ENCODE results near the gene CES3.

Gene CES3, protein sequence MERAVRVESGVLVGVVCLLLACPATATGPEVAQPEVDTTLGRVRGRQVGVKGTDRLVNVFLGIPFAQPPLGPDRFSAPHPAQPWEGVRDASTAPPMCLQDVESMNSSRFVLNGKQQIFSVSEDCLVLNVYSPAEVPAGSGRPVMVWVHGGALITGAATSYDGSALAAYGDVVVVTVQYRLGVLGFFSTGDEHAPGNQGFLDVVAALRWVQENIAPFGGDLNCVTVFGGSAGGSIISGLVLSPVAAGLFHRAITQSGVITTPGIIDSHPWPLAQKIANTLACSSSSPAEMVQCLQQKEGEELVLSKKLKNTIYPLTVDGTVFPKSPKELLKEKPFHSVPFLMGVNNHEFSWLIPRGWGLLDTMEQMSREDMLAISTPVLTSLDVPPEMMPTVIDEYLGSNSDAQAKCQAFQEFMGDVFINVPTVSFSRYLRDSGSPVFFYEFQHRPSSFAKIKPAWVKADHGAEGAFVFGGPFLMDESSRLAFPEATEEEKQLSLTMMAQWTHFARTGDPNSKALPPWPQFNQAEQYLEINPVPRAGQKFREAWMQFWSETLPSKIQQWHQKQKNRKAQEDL

GRCh38 chr16:66961065-66961744 is at the start of gene CES3:
Gene CES3 (plus strand): TSS chr16:66961266. CDS start chr16:66961308, 42 bp downstream.
- peak; percentile 22 for DNase-seq (ENCODE audit: low read depth)

DNA sequence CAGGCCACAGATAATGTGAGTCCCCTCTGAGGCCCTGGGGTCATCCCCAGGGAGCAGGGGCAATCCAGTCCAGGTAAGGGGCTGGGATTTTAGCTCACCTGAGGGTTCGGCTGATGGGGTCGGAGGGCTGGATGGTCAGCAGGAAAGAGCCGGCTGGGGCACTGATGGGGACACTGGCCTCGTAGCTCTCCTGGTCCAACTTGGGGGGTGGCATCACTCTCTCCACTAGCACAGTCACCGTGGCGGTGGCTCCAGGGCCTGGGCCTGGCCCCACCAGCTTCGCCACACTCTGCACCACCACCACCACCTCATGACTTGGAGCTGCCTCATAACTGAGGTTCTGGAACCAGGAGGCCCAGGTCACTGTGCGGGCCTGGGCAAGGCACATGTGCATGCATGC is 49.3 kb upstream of the CES3 start:
- DNase-seq (ENCODE audit: low read depth), result no peak

GRCh38 chr16:66913081-66913480 is 48.0 kb upstream of the CES3 start:
- no peak for DNase-seq (ENCODE audit: low read depth)

DNA sequence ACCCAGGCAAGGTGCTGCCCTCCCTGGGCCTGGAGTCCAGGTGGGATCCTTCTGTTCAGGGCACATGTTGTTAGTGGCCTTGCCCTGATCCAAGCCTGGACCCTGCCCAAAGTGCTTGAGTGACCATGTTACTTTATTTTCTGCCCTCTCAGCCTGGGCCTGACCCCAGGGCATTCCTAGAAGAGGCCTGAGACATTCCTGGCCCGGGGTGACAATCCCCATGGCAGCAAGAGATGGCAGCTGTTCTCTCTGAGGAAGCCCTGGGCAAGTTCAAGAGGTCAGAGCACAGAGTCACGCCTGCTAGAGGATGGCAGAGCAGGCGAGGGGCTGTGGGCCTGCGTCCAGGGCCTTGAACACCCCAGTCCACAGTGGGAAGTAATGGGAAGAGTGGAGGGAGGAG is 47.4 kb upstream of the CES3 start:
- no peak for DNase-seq (ENCODE audit: low read depth)

- no peak for DNase-seq (ENCODE audit: low read depth)
Observed at GRCh38 chr16:66914541-66914940, 46.5 kb upstream of the CES3 start.

DNA sequence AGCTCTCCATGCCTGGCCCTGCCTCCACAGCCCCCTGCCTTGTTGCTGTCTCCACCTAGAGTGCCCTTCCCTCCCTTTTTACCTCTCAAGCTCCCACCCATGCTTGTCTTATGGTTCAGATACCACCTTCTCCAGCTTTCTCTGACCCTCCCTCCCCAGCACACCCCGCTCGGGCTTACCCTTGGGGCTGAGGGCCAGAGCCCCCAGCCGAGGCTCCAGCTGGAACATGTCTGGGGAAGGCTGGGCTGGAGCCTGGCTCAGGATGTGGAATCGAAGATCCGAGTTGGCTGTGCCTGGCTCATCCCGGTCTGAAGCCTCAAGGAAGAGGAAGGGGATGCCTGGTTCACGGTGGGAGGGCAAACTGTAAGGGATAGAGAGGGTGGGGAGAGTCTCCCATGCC is 46.0 kb upstream of the CES3 start:
- no peak for DNase-seq (ENCODE audit: low read depth)

GRCh38 chr16:66916518-66916917 is 44.5 kb upstream of the CES3 start:
- DNase-seq (ENCODE audit: low read depth), result no peak

- DNase-seq (ENCODE audit: low read depth), result no peak
Observed at GRCh38 chr16:66917741-66918140, 43.3 kb upstream of the CES3 start.

DNA sequence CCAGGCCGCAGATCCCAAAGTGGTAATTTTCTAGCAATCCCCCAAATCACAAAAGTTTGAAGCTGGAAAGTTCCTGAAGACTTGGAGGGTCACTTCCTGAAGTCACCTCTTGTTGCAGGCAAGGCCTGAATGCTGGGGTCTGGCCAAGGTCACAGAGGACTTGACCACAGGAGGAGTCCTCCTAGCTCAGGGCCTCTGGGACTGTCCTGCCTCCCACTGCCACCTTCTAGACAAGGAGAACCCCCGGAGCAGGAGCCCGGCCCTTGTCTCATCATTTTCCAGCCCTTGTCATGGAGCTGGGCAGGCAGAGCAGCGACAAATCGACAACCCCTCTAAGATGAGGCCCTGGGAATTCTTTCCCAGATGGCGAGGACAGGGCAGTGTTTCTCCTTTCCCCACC is 42.7 kb upstream of the CES3 start:
- DNase-seq (ENCODE audit: low read depth), result no peak

DNA sequence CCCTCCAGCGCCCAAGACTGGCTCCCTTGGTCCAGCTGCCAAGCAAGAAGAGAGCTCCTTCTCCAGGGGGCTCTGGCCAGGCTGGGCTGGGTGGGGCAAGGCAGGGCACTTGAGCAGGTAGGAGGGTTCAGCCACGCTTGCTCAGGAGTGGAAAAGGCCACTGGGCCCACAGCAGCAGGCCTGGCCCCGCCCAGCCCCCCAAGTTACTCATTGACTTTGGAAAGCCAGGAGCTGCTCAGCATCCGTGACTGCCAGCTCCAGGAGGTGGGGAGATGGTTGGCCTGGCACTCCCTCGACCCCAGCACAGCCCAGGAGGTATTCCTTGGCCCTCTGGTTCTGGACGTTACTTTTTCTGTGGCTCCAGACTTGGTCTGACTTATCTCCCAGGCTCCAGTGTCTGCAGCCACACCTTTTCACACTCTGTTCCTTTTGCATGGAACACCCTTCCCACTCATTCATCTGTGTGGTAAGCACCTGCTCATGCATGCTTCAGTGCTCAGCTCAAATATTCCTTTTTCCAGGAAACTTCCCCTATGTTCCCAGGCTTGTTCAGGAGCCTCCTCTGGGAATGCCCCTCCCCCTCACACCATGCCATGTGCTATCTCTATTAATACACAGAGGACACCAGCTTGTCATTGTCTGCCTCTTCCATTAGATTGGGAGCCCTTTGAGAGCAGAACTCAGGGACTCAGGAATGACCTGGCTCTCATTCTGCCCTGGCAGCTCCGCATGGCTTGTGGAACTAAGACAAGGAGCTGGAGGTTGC is 42.1 kb upstream of the CES3 start, which contains the start of gene CDH16:
Gene CDH16, minus strand, starts transcription at position 83 of the 766 bp plus-strand sequence. CDS start 820 bp downstream, outside the sequence.
- no peak for DNase-seq (ENCODE audit: low read depth)

DNA sequence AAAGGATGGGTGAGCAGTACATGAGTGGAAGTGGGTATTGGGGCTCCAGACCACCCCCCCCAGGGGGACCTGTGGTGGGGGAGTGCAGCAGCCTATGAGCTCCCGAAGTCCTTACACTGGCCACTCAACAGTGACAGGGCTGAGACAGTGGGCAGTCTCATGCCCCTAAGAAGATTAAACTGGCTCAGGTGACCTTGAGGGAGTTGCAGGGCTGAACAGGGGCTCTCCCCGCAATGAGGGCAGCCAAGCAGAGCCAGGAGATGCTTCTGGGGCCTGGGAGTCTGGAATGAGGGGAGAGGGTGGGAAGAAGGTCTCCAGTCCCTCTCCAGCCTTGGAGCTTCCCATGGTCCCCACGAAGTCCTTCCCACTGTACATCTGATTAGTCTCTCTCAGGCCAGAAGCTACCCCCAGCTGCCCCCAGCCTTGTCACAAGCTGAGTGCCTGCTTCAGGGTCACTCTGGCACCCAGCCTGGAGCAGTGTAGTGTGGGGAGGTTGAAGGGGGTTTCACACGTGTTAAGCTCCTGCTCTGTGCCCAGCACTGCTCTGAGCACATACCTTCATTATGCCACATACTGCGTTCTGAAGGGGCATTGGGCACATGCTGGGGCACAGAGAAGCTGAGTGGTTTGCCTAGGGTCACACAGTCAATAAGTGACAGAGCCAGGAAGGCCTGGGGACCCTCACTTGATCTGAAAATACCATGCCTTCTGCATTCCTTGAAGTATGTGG is 41.3 kb upstream of the CES3 start:
- DNase-seq (ENCODE audit: low read depth), result no peak

DNA sequence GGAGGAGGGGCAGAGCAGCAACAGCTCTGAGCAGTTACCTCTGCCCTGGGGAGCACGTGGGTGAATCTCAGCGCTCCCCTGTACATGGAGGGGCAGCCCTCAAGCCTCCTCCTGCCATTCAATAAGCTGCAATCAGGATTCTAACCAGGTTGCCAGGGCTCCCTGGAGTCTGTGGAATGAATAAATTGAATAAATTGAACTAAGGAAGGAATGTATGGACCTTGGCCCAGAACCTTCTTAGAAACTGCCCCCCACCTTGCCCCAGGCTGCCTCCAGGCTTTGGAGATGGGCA is 40.8 kb upstream of the CES3 start:
- no peak for DNase-seq (ENCODE audit: low read depth)

DNA sequence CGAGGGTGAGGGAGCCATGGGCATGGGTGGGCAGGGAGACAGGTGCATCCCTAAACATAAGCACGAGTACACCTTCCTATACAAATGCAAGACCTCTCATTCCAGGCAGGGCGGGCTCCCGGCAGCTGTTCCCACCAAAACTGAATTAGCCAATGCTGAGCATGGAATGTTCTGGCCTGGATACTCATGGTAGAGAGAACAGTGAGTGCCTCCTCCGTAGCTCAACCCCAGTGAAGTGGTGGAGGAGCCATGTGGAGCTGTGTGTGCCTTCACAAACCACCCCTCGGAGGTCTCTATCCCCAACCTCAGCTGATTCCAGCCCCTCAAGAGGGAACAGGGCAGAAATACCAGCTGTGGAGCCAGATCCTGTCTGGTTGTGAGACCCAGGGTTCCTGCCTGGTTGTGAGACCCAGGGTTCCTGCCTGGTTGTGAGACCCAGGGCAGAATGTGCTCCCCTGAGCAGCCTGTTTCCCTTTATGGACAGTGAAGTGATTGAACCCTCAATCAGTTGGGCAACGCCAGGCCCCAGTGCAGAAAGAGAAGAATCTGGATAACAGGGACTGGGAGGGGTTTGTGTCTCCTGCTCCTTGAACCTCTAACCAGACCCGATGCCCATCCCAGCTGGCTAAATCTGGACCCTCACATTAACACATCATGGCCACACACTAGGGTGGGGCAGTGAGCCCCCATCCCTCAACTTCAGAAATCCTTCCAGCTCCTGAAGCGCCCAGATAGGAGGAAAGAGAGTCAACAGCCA is 40.0 kb upstream of the CES3 start:
- DNase-seq (ENCODE audit: low read depth), result no peak

DNA sequence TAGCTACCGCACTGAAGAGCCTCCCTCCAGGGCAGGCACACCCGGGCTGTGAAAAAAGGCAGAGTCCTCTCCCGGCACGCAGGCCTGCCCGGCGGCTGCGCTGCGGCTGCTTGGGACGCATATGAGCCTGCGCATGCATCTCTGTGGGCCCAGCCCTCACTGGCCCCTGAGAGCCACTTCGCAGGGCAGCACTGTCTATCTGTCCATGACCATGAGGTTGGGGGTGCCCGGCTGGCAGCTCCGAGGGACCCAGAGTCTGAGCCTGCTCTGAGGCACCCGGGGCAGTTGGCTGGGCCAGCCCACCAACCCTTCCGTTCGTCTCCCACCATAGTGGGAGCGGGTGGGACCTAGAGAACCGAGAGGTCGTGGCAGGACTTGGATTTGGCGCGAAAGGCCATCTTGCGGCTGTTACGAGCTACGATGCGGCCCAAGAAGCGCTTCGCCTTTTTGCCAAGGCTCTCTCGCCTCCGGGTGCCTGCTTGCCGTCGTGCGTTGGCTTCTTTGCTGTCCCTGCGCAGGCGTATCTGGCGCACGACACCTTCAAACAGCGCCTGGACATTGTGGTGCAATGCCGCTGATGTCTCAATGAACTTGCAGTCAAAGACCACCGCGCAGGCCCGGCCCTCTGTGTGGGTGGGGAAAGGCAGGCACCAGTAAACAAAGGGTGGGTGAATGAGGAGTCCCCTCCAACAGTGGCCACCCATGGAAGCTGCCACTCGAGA is 39.2 kb upstream of the CES3 start:
- DNase-seq (ENCODE audit: low read depth), result no peak

GRCh38 chr16:66923247-66923731 is 37.8 kb upstream of the CES3 start:
- DNase-seq (ENCODE audit: low read depth), result no peak

DNA sequence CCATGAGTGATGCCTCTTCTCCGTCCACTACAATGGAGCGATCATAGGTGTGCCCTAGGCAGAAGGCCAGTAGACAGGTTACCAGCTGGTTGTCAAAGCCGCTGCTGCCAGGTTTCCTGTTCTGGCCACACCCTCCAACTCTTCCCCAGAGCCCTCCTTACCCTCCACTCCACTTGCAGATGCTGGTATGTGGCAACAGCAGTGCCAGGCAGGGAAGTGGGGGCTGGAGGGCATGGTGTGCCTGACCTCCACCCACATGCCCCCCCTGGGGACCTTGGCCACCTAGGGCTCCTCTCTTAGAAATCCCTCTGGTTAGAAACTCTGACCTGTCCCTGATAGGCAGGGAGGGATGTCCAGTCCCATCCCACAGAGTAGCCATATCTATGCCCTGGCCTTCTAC is 37.2 kb upstream of the CES3 start:
- DNase-seq (ENCODE audit: low read depth), result no peak

- no peak for DNase-seq (ENCODE audit: low read depth)
Observed at GRCh38 chr16:66924527-66925321, 36.3 kb upstream of the CES3 start.

GRCh38 chr16:66925322-66925840 is 35.7 kb upstream of the CES3 start, which contains the start of gene RRAD:
Gene RRAD (minus strand): TSS chr16:66925535. CDS start chr16:66925179, 356 bp downstream.
- no peak for DNase-seq (ENCODE audit: low read depth)

Data from stimulated activated CD8-positive, alpha-beta memory T cell treated with anti-CD3 and anti-CD28 coated beads, Interleukin-12 subunit alpha, Interleukin-12 subunit beta, amount 100 ng/mL, for 1 hour (primary cell).